Medulla oblongata (tissue), 1 donor: ENCODE data around the gene CSMD2.

Experiments
- DNase-seq: peaks from one replicate; pipeline ENCODE4 v3.0.0-alpha.2; 2015; ENCODE audit errors: extremely low spot score

The CSMD2 gene

DNA sequence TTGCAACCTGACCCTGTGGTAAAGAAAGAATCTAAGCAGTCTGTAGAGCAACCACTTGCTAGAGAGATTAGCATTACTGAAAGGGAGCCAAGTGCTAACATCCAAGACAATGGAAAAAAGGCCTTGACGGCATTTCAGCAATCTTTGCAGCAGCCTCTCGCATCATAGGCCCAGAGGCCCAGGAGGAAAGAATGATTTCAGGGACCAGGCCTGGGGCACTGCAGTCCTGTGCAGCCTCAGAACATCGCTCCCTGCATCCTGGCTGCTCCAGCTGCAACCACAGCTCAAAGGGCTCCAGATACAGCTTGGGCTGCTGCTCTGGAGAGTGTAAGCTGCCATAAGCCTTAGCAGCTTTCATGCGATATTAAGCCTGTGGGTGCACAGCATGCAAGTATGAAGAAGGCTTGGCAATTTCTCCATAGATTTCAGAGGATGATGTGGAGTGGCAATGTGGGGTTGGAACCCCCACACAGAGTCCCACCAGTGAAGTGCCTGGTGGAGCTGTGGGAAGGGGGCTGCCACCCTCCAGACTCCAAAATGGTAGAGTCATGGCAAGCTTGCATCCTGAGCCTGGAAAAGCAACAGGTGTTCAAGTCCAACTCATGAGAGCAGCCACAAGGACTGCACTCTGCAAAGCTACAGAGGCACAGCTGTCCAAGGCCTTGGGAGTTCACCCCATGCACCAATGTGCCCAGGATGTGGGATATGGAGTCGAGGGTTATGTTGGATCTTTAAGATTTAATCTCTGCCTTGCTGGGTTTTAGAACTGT is 411.8 kb downstream of the CSMD2 start:
- DNase-seq = no peak

GRCh38 chr1:33745942-33746341 is 419.1 kb downstream of the CSMD2 start:
- DNase-seq = no peak

- DNase-seq = no peak
Measured at GRCh38 chr1:33743221-33743998, 421.6 kb downstream of the CSMD2 start.

GRCh38 chr1:33742663-33743062 is 422.4 kb downstream of the CSMD2 start:
- no peak for DNase-seq

GRCh38 chr1:33741749-33742148 is 423.3 kb downstream of the CSMD2 start:
- no peak for DNase-seq

DNA sequence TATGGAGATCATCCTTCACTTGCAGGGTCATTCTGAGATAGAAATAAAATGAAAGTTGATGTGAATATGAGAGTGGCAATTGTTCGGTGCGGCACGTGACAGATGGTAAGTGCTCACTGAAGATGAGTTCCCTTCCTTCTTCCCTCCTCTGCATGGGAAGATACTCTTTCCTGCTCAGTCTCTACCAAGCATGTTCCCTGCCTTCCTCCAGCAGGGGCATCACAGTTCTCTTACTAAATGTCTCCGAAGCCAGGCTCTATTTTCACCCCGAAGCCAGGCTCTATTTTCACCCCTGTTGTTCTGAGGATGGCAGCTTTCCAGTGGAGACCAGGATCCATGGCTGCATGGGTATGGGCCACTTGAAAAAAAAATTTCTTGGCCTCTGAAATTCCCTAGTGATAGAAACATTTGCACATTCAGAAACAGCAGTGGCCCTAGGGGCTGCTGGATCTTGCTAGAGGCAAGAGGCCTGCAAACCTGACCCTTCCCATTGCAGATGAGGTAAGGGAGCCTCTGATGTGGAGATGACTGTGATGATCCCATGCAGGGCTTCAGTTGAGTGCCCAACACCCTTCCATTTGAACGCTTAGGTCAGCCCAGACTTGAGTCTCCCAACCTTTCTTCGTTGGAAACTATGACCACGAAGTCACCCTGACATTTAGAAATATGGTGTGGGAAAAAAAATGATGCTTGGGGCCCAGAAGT is 424.8 kb downstream of the CSMD2 start:
- DNase-seq = no peak

- DNase-seq = no peak
Measured at GRCh38 chr1:33738976-33739375, 426.1 kb downstream of the CSMD2 start.

DNA sequence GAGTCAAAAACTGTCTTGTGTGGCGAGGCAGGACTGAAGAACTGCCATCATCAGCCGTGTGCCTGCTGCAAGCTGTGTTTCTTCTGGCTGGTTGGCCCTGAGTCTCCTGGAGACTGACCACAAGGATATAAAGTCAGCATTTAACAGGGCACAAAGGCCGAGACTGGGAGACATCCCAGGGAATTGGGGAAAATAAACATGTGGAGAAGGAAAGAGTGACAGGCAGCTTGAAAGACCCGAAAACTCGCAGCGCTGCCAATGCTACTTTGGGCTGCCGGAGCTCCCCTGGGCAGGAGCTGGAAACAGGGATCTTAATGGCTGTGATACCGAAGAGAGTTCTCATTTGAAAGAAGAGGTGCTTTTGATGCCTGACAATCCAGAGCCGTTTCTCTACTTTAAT is 426.5 kb downstream of the CSMD2 start:
- peak; percentile 20 for DNase-seq

- DNase-seq = no peak
Measured at GRCh38 chr1:33736496-33736895, 428.5 kb downstream of the CSMD2 start.

DNA sequence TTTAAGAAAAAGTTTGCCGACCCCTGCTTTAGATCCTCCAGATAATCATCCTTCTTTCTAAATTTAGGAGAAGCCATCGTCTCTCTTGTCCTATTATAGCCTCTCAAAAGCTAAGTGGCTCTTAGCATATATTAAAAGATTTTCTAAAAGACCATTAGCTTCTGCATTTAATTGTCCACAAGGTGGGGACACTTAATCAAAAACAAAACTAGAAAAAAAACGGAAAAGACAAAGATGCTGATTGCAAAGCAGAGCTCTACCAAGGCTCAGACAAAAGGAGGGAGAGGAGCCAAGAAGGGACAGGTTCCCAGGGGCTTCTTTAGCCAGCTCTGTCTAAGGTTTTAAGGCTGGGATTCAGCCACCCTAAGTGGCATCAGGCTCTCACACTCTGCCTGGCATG is 429.4 kb downstream of the CSMD2 start:
- peak; percentile 11 for DNase-seq

GRCh38 chr1:33727310-33727709 is 437.7 kb downstream of the CSMD2 start:
- peak; percentile 3 for DNase-seq

GRCh38 chr1:33726274-33726804 is 438.7 kb downstream of the CSMD2 start:
- DNase-seq = no peak

DNA sequence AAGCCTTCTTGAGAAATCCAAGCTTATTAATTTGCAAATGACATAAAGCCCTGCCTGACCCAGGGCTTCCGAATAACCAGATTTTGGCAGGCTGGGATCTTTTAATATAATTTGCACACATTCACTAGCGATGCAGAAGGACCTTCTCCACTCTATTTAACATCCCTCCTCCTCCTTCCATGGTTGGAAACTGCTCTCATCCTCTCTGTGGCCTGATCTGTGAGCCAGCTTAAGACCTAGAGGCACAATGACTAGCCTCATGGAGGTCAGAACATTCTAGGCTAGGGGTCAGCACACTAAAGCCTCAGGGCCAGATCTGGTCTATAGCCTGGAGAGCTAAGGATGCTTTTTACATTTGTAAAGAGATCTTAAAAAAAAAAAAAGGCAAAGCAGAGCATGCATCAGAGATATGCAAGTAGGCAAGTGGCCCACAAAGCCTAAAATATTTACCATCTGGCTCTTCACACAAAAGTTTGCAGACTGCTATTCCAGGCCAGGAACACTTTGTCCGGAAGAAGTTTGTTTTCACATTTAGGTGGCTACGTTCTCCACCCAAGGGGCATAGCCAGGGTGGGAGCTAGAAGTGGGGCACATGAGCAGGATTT is 439.4 kb downstream of the CSMD2 start:
- no peak for DNase-seq

DNA sequence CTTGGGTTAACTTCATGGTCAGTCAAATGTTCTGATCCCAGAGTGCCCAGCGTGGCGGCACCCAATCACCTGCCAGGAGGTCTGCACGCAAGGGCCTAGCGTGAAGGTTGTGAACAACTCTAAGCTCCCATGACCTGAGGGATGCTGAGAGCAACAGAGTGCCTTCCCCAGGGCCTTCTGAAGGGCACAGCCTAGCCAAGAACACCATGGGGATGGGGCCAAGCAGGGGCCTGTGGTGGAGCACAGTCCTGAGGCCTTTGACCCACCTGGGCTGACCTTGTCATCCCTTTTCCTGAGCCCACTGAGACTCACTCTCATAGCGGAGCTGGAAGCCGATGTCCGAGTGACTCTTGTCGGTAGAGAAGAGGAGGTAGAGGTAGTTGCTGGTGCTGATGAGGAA is 440.0 kb downstream of the CSMD2 start:
- no peak for DNase-seq

- no peak for DNase-seq
Measured at GRCh38 chr1:33724348-33724747, 440.7 kb downstream of the CSMD2 start.

- DNase-seq = peak; percentile 5
Measured at GRCh38 chr1:33723251-33723650, 441.8 kb downstream of the CSMD2 start.

GRCh38 chr1:33721301-33721815 is 443.7 kb downstream of the CSMD2 start:
- no peak for DNase-seq

DNA sequence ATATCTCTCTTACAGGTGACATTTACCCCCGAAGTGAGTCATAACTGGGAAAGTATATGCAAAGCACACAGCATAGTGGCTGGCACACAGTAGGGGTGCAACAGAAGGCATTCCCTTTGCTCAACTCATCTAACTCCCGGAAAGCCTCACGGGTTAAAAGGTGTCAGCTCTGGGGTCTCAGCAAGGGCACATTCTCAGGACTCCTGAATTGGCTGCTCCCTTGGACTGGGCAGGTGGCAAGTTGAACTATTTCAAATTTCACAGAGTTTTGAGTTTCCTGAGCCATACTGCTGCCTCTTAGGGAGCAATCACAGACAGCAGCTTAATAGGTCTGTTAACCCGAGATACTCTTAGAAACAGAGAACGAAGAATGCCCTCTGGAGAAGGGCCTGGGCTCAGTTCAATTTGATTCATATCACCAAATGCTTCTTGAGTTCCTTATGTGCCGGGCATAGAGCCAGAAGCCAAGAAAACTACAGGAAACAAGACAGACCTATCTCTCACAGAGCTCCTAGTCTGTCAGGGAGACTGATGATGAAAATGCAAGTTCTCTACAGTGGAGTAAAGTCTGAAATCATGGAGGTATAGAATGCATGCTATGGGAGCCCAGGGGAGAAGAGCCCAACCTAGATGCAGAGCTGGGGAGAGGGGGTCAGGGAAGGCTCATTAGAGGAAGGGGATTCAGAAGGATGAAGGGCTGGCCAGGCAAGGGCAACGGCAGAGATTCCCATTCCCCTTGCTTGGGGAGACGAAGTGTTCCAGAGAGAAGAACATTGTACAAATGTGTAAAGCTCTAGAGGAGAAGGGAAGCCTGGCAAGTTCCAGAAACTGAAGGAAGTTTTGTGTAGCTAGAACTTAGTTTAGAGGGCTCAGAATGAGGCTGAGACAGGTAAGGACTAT is 445.0 kb downstream of the CSMD2 start:
- no peak for DNase-seq

DNA sequence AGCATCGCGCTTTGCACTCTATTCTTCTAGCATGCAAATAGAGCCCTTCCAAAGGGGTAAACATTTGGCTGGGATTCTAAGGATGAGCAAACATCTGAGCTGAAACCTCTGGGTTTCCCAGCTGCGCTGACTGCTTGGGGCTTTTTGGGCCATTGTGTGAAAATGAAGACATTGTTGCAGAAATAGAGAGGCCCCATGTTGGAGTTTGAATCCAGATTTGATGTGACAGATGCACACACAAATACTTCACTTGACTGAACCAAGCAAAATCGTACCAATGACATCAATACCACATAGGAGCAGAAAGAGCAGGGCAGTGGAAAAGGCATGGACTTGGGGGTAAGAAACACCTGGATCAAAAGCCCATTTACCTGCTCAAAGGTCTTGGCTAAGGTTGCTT is 445.7 kb downstream of the CSMD2 start:
- DNase-seq = no peak

DNA sequence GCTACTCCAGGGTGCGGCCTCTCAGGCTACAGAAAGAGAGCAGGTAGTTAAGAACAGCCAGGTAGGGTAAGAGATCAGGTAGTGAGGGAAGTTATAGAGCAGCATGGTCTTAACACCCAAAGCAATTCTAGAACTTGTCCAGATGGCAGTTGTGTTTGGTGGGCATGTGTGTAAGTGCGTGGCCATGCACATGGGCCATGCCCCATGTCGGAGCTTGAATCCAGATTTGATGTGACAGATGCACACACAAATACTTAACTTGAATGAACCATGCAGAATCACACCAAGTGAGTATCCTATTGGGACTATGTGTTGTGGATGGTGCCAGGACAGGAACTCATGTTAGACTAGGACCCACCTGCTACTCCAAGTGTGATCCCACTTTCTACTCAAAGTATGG is 446.8 kb downstream of the CSMD2 start:
- DNase-seq = no peak
